HK-2 (cell line): ENCODE results near the gene PRPS1L1.

Experiments
- DNase-seq: peaks from one replicate; pipeline ENCODE4 v3.0.0-alpha.2; 2018; ENCODE audit not compliant: unreplicated experiment

PRPS1L1 gene

GRCh38 chr7:18027628-18028027, at the start of gene PRPS1L1:
PRPS1L1 (minus strand) TSS chr7:18027846.
- DNase-seq: no peak

GRCh38 chr7:18076461-18076860, 48.8 kb upstream of the PRPS1L1 start:
- DNase-seq: no peak

- DNase-seq: no peak
These were observed 41.1 kb upstream of the PRPS1L1 start for GRCh38 chr7:18068745-18069144.

- no peak for DNase-seq
These were observed 36.7 kb upstream of the PRPS1L1 start for GRCh38 chr7:18064242-18064838.

GRCh38 chr7:18063149-18063901, 35.7 kb upstream of the PRPS1L1 start:
- DNase-seq: no peak

- DNase-seq: no peak
These were observed 31.5 kb upstream of the PRPS1L1 start for GRCh38 chr7:18059171-18059570.

GRCh38 chr7:18053941-18054340, 26.3 kb upstream of the PRPS1L1 start:
- no peak for DNase-seq

GRCh38 chr7:18053177-18053928, 25.7 kb upstream of the PRPS1L1 start:
- DNase-seq: no peak

GRCh38 chr7:18049262-18049661, 21.6 kb upstream of the PRPS1L1 start:
- DNase-seq: no peak

GRCh38 chr7:18046601-18047000, 19.0 kb upstream of the PRPS1L1 start:
- DNase-seq: no peak

GRCh38 chr7:18045171-18045570, 17.5 kb upstream of the PRPS1L1 start:
- no peak for DNase-seq

- DNase-seq: no peak
These were observed 13.5 kb upstream of the PRPS1L1 start for GRCh38 chr7:18041191-18041590.

GRCh38 chr7:18040196-18040595, 12.6 kb upstream of the PRPS1L1 start:
- no peak for DNase-seq

- DNase-seq: no peak
These were observed 10.7 kb upstream of the PRPS1L1 start for GRCh38 chr7:18038382-18038781.

GRCh38 chr7:18037609-18038008, 10.0 kb upstream of the PRPS1L1 start:
- DNase-seq: no peak

GRCh38 chr7:18036783-18037182, 9.1 kb upstream of the PRPS1L1 start:
- no peak for DNase-seq

GRCh38 chr7:18030758-18031157, 3.1 kb upstream of the PRPS1L1 start:
- DNase-seq: no peak

GRCh38 chr7:18020138-18020715, 7.4 kb downstream of the PRPS1L1 start:
- DNase-seq: no peak

GRCh38 chr7:18019555-18019954, 8.1 kb downstream of the PRPS1L1 start:
- DNase-seq: no peak

- no peak for DNase-seq
These were observed 9.1 kb downstream of the PRPS1L1 start for GRCh38 chr7:18018296-18019215.
